OCI-LY7 (cell line): ENCODE measurements around the gene PCGF3.

Source experiments
- EZH2phosphoT487 ChIP-seq: fragments of 200-600 bp; sonication (generic); IDR thresholded peaks from 2 replicates; pipeline ENCODE4 v1.6.1; 2018; ENCODE audit warnings: low read depth, borderline replicate concordance, mild to moderate bottlenecking, mixed run types, antibody characterized with exemption, low read length, moderate library complexity, mixed read lengths
- TF ChIP-seq, protein P1 (sequence below): fragments of 200-600 bp; sonication (generic); conservative IDR thresholded peaks from 2 replicates; pipeline ENCODE4 v1.5.1; 2014; ENCODE audit warnings: mild to moderate bottlenecking, antibody characterized with exemption, low read length, moderate library complexity, mixed read lengths

DNA sequence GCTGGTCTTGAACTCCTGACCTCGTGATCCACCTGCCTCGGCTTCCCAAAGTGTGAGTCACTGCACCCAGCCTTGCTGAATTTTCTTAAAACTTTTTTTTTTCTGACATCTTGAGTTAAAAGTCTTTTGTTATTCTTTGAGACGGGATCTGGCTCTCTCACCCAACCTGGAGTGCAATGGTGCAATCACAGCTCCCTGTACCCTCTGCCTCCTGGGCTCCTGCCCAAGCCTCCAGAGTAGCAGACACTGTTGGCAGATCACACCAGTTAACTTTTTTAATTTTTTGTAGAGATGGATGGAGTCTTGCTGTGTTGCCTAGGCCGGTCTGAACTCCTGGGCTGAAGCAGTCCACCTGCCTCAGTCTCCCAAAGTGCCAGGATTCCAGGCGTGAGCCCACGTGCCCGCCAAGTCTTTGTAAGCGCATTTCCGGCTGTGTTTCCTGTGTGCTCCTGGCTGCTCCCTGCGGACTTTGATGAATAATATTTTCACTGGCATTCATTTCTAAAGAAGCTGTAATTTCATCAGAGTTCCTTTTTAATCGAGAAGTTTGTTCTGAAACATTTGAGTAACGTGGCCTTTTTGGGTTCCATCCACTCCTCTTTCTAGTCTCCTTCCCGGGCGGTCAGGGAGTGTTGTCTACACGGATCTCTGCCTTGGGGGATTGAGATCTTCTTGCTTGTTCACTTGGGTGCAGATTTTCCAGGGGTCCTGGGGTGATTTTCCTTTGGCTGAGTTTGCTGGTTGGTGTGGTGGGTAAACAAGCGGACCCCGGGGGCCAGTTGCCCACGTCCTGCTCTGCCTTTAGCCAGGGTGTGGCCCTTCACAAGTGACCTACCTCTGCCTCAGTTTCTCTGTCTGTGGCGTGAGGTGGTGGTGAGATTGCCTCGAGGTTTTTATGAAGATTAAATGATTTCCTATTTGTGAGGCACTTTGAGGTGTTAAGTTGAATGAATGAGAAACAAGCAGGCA, 44.4 kb downstream of the PCGF3 start:
- TF ChIP-seq, protein P1, sequence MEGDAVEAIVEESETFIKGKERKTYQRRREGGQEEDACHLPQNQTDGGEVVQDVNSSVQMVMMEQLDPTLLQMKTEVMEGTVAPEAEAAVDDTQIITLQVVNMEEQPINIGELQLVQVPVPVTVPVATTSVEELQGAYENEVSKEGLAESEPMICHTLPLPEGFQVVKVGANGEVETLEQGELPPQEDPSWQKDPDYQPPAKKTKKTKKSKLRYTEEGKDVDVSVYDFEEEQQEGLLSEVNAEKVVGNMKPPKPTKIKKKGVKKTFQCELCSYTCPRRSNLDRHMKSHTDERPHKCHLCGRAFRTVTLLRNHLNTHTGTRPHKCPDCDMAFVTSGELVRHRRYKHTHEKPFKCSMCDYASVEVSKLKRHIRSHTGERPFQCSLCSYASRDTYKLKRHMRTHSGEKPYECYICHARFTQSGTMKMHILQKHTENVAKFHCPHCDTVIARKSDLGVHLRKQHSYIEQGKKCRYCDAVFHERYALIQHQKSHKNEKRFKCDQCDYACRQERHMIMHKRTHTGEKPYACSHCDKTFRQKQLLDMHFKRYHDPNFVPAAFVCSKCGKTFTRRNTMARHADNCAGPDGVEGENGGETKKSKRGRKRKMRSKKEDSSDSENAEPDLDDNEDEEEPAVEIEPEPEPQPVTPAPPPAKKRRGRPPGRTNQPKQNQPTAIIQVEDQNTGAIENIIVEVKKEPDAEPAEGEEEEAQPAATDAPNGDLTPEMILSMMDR, result no peak
- no peak for TF ChIP-seq EZH2phosphoT487
